GM21528 (cell line): Measurements from ENCODE around the gene ARMH3.

Source experiments
- ATAC-seq: cut with Tn5 transposase; IDR thresholded peaks from one replicate; pipeline ENCODE4 v1.9.1; 2021; ENCODE audit warnings: mild to moderate bottlenecking, moderate library complexity; ENCODE audit not compliant: unreplicated experiment, low FRiP score

Gene ARMH3

GRCh38 chr10:101816376-101816775 is 239.6 kb downstream of the ARMH3 start:
- ATAC-seq = no peak

GRCh38 chr10:101814466-101815071 is 241.4 kb downstream of the ARMH3 start:
- no peak for ATAC-seq

- ATAC-seq = no peak
Observed at GRCh38 chr10:101812606-101813005, 243.4 kb downstream of the ARMH3 start.

GRCh38 chr10:101807158-101807557 is 248.8 kb downstream of the ARMH3 start:
- no peak for ATAC-seq

GRCh38 chr10:101803511-101803910 is 252.5 kb downstream of the ARMH3 start:
- no peak for ATAC-seq

- ATAC-seq = no peak
Observed at GRCh38 chr10:101797403-101798059, 258.4 kb downstream of the ARMH3 start.
